IMR-90 (cell line): ENCODE measurements around the gene JMJD7. TPM values are rescaled to one million over a fixed set of nuclear protein-coding genes. Genes with fewer than 3 reads are reported as not detected.

ENCODE experiments used
- ATAC-seq: fragments of 200-7000 bp; cut with Tn5 transposase; 2 replicates; pipeline ENCODE4 v1.9.1; 2020; ENCODE audit warnings: low read depth, mild to moderate bottlenecking, moderate library complexity
- BruUV-seq: library from RNA; stranded (reverse); fragments of 400-500 nt; replicated peaks from 2 replicates; lab custom pipeline; 2021; lab: Mats Ljungman, UMichigan
- CTCF ChIA-PET: fragments of 300-600 bp; formaldehyde crosslinking; extraction: SDS; loops from one replicate; lab custom pipeline; 2021; ENCODE audit warnings: antibody characterized with exemption; lab: Yijun Ruan, JAX
- POLR2A ChIA-PET: fragments of 300-600 bp; sonication (Branson Sonifier 250); formaldehyde crosslinking; loops from one replicate; lab custom pipeline; 2022; ENCODE audit warnings: antibody characterized with exemption; ENCODE audit not compliant: unreplicated experiment; lab: Charles Lee
- DNase-seq: peaks from one replicate; pipeline ENCODE4 v3.0.0; 2013
- H2AFZ ChIP-seq: replicated peaks from 2 replicates; pipeline ENCODE3; 2013; ENCODE audit warnings: low read length, mild to moderate bottlenecking; ENCODE audit not compliant: poor library complexity
- H2AK5ac ChIP-seq: 2 replicates; pipeline ENCODE4 v1.6.1; 2013; ENCODE audit warnings: low read depth, low read length, inconsistent platforms
- H2AK9ac ChIP-seq: replicated peaks from 2 replicates; pipeline ENCODE3; 2013; ENCODE audit warnings: mild to moderate bottlenecking, low read depth, low read length, moderate library complexity; ENCODE audit not compliant: poor library complexity
- H2BK120ac ChIP-seq: 2 replicates; pipeline ENCODE4 v1.6.1; 2013; ENCODE audit warnings: low read depth, low read length, inconsistent platforms
- H2BK15ac ChIP-seq: 3 replicates; pipeline ENCODE4 v1.6.1; 2013; ENCODE audit warnings: low read depth, low read length, inconsistent platforms
- H2BK20ac ChIP-seq: 2 replicates; pipeline ENCODE4 v1.6.1; 2013; ENCODE audit warnings: low read depth, mild to moderate bottlenecking, inconsistent platforms, low read length, moderate library complexity
- H2BK5ac ChIP-seq: 2 replicates; pipeline ENCODE4 v1.6.1; 2013; ENCODE audit warnings: mild to moderate bottlenecking, low read depth, low read length, inconsistent platforms; ENCODE audit not compliant: poor library complexity, severe bottlenecking
- H3K14ac ChIP-seq: replicated peaks from 2 replicates; pipeline ENCODE4 v1.6.1; 2013; ENCODE audit warnings: low read depth, low read length, inconsistent platforms
- H3K18ac ChIP-seq: 2 replicates; pipeline ENCODE4 v1.6.1; 2013; ENCODE audit warnings: low read depth, low read length, control low read depth
- H3K23ac ChIP-seq: 2 replicates; pipeline ENCODE4 v1.6.1; 2013; ENCODE audit warnings: low read depth, low read length, inconsistent platforms
- H3K27ac ChIP-seq: 2 replicates; pipeline ENCODE4 v1.5.1; 2013; ENCODE audit warnings: mild to moderate bottlenecking, control low read depth, low read length; ENCODE audit not compliant: insufficient read depth
- H3K27me3 ChIP-seq: 2 replicates; pipeline ENCODE4 v1.6.1; 2013; ENCODE audit warnings: low read length; ENCODE audit not compliant: control insufficient read depth, insufficient read depth
- H3K36me3 ChIP-seq: 2 replicates; pipeline ENCODE4 v1.6.1; 2013; ENCODE audit warnings: low read length, mixed read lengths; ENCODE audit not compliant: control insufficient read depth, insufficient read depth
- H3K4ac ChIP-seq: 2 replicates; pipeline ENCODE4 v1.6.1; 2013; ENCODE audit warnings: low read depth, low read length, inconsistent platforms
- H3K4me1 ChIP-seq: 2 replicates; pipeline ENCODE4 v1.6.1; 2013; ENCODE audit warnings: low read length, mixed read lengths; ENCODE audit not compliant: control insufficient read depth, insufficient read depth
- H3K4me2 ChIP-seq: 2 replicates; pipeline ENCODE4 v1.6.1; 2013; ENCODE audit warnings: low read depth, mild to moderate bottlenecking, control low read depth, low read length, moderate library complexity
- H3K4me3 ChIP-seq: 2 replicates; pipeline ENCODE4 v1.5.1; 2013; ENCODE audit warnings: low read depth, mild to moderate bottlenecking, control low read depth, low read length, moderate library complexity; ENCODE audit not compliant: insufficient read depth
- H3K56ac ChIP-seq: 2 replicates; pipeline ENCODE4 v1.6.1; 2013; ENCODE audit warnings: low read length, inconsistent platforms; ENCODE audit not compliant: insufficient read depth; ENCODE audit errors: extremely low read depth
- H3K79me1 ChIP-seq, 2 experiments: 2 replicates each; pipeline ENCODE4 v1.6.1; 2013; ENCODE audit warnings: low read length in 2 of 2, inconsistent platforms in 1 of 2, low read depth in 1 of 2
- H3K9ac ChIP-seq: 2 replicates; pipeline ENCODE4 v1.6.1; 2013; ENCODE audit warnings: low read depth, low read length, control low read depth
- H3K9me1 ChIP-seq: 2 replicates; pipeline ENCODE4 v1.6.1; 2013; ENCODE audit warnings: low read length, inconsistent platforms; ENCODE audit not compliant: insufficient read depth
- H3K9me3 ChIP-seq: 2 replicates; pipeline ENCODE4 v1.6.1; 2013; ENCODE audit warnings: low read length; ENCODE audit not compliant: control insufficient read depth, insufficient read depth
- H4K20me1 ChIP-seq: 2 replicates; pipeline ENCODE4 v1.6.1; 2013; ENCODE audit warnings: low read length, inconsistent platforms; ENCODE audit not compliant: insufficient read depth
- H4K5ac ChIP-seq: 2 replicates; pipeline ENCODE4 v1.6.1; 2013; ENCODE audit warnings: mild to moderate bottlenecking, low read depth, low read length, control low read depth
- H4K8ac ChIP-seq, 2 experiments: 2 replicates each; pipeline ENCODE4 v1.6.1; 2013; ENCODE audit warnings: low read depth in 2 of 2, low read length in 2 of 2, control low read depth in 1 of 2, inconsistent platforms in 1 of 2
- H4K91ac ChIP-seq: 2 replicates; pipeline ENCODE4 v1.6.1; 2013; ENCODE audit warnings: low read depth, low read length, inconsistent platforms; ENCODE audit not compliant: insufficient read depth
- CEBPB ChIP-seq: IDR thresholded peaks from 2 replicates; pipeline ENCODE4 v1.6.1; 2012; ENCODE audit warnings: low read depth, low read length, improper control_type of control experiment
- MAFK ChIP-seq: IDR thresholded peaks from 2 replicates; pipeline ENCODE4 v1.6.1; 2012; ENCODE audit warnings: low read depth, low read length, improper control_type of control experiment
- WGBS, 2 experiments: methylation state at CpG; one replicate each; pipeline versions ENCODE4 v1.1.5 to v1.1.7; 2013; ENCODE audit warnings: missing lambda C conversion rate in 2 of 2; ENCODE audit not compliant: insufficient read length in 1 of 2; ENCODE audit errors: extremely low coverage in 2 of 2; 5-methylcytosine and 5-hydroxymethylcytosine counted together
- dilution Hi-C: fragments of 300-500 bp; cut with HindIII; formaldehyde crosslinking; loops from one replicate; pipeline ENCODE4 v1.14.3; 2018; ENCODE audit warnings: low sequenced_read_pairs; ENCODE audit not compliant: unreplicated experiment
- in situ Hi-C: fragments of 300-500 bp; cut with MboI; formaldehyde crosslinking; loops from 3 replicates; pipeline ENCODE4 v1.14.3; 2019; ENCODE audit warnings: low sequenced_read_pairs, inconsistent platforms, mixed read lengths
- intact Hi-C: fragments of 100-400 bp; cut with micrococcal nuclease; formaldehyde crosslinking; loops from 2 replicates; pipeline ENCODE4 v1.10.0; 2022
- polyA plus RNA-seq, 3 experiments: library from polyadenylated mRNA; depleted of rRNA; stranded (reverse); fragments of >200 nt; gene quantifications; 2 replicates each; pipeline ENCODE4 v1.2.3, GENCODE V29; 2012; ENCODE audit warnings: low replicate concordance in 1 of 3
- total RNA-seq: library from RNA; depleted of rRNA; stranded (reverse); fragments of >200 nt; gene quantifications from 2 replicates; pipeline ENCODE4 v1.2.3, GENCODE V29; 2012

The JMJD7 gene
- total and polyA plus RNA-seq, 2 of the 4 experiments (the other 2 are of a cell fraction), result 5.0 to 6.3 TPM

DNA sequence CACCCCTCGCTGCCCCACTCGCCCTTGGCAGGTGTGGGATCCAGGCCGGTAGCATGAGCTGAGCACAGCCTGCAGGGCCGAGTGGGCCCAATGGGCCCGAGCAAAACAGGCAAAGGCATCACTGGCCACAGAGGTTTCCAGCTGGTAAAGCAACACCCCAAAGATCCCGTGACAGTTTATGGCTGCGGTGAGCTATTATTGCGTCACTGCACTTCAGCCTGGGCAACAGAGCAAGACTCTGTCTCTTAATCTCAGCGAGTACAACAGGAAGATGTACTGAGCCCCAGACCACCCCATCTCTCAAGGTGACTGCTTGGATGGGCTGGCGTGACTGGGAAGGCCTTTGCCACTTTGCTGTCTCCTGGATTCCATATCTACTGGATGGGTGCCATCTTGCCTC lies 4.3 kb downstream of the JMJD7 start:
- in situ Hi-C loops, result no loop called here

More for the DNA sequence above, 4.3 kb downstream of the JMJD7 start:
- Histone ChIP-seq H3K4me2 (no peak overlapping the region), H2BK15ac (no peak overlapping the region), H3K14ac (no peak overlapping the region), H3K9me3 (no peaks in the 10 kb centered on the region), H4K5ac (no peak overlapping the region), H3K4ac (no peak overlapping the region), H3K27me3 (no peaks in the 10 kb centered on the region), H3K4me3 (no peak overlapping the region), H4K8ac (no peak overlapping the region), H2AK5ac (no peak overlapping the region), H2BK120ac (no peak overlapping the region), H4K20me1 (peaks cover 10% of the 10 kb centered on the region), H3K9ac (no peak overlapping the region), H3K56ac (no peak overlapping the region), H3K4me1 (peaks cover 2% of the 10 kb centered on the region; the same call in 1 of the 2 replicates), H3K23ac (no peak overlapping the region), H4K91ac (no peak overlapping the region), H3K79me1 (peaks cover 17 to 33% of the 10 kb centered on the region in 2 experiments), H3K27ac (no peak overlapping the region), H2BK20ac (no peak overlapping the region), H3K36me3 (peaks cover 3% of the 10 kb centered on the region), H2AFZ (no peak overlapping the region), H2AK9ac (no peak overlapping the region), H3K9me1 (peaks cover 11% of the 10 kb centered on the region; the same call in 1 of the 2 replicates), H3K18ac (no peak overlapping the region), H2BK5ac (no peak overlapping the region)
- ChIA-PET POLR2A (no interaction called here), CTCF (no interaction called here)
- no TSS peak for BruUV-seq
- no peak for DNase-seq
- WGBS, 2 experiments, result 96% methylated on average over 7 of the region's 10 CpGs; no CpG with 5 or more reads in 1 of the 2 experiments
- intact Hi-C loops (no loop called here), dilution Hi-C loops (no loop called here)
- ATAC-seq, result no peak
- TF ChIP-seq MAFK (no peak), CEBPB (peak; percentile 71)
